Ovary (tissue), 3 donors: ENCODE data around the gene KLK1.

ENCODE experiments used
- CTCF ChIP-seq, 3 donors: fragments of 450-650 bp in 2 of 3; fragments of 200-600 bp in 1 of 3; IDR thresholded peaks; one replicate each; pipeline versions ENCODE4 v1.5.1 to v1.8.0; 2016 to 2022; ENCODE audit warnings: antibody characterized with exemption in 3 of 3, mild to moderate bottlenecking in 1 of 3
- EP300 ChIP-seq: sonication (generic); formaldehyde crosslinking; IDR thresholded peaks from one replicate; pipeline ENCODE4 v1.6.1; 2017; ENCODE audit warnings: antibody characterized with exemption
- POLR2A ChIP-seq: fragments of 450-650 bp; IDR thresholded peaks from one replicate; pipeline ENCODE4 v1.6.1; 2017; ENCODE audit warnings: antibody characterized with exemption, mild to moderate bottlenecking, moderate library complexity
- donor health status: DM: no; HTN: no; CAD: no.

GRCh38 chr19:50791594-50792271 is 31.9 kb downstream of the KLK1 start:
- TF ChIP-seq EP300 (no peak), POLR2A (no peak), CTCF (IDR thresholded peaks at IDR 0.05) (no peak)
